RKO (cell line): Measurements from ENCODE around the gene HS2ST1.

Experiments
- DNase-seq: peaks from one replicate; pipeline ENCODE4 v3.0.0-alpha.2; 2016; ENCODE audit warnings: low spot score

HS2ST1 gene

GRCh38 chr1:87141556-87141955, 227.1 kb downstream of the HS2ST1 start:
- no peak for DNase-seq

- no peak for DNase-seq
These were observed 229.1 kb downstream of the HS2ST1 start for GRCh38 chr1:87143413-87144135.

GRCh38 chr1:87144316-87144895, 230.0 kb downstream of the HS2ST1 start:
- DNase-seq, result no peak

- DNase-seq, result no peak
These were observed 230.5 kb downstream of the HS2ST1 start for GRCh38 chr1:87144981-87145380.

GRCh38 chr1:87146538-87146937, 232.1 kb downstream of the HS2ST1 start:
- no peak for DNase-seq

- DNase-seq, result no peak
These were observed 232.6 kb downstream of the HS2ST1 start for GRCh38 chr1:87146986-87147385.

- no peak for DNase-seq
These were observed 233.4 kb downstream of the HS2ST1 start for GRCh38 chr1:87147851-87148250.

GRCh38 chr1:87148661-87149060, 234.2 kb downstream of the HS2ST1 start:
- no peak for DNase-seq

- no peak for DNase-seq
These were observed 235.0 kb downstream of the HS2ST1 start for GRCh38 chr1:87149241-87150041.

- no peak for DNase-seq
These were observed 235.7 kb downstream of the HS2ST1 start for GRCh38 chr1:87150143-87150542.

GRCh38 chr1:87151500-87152421, 237.3 kb downstream of the HS2ST1 start:
- no peak for DNase-seq

GRCh38 chr1:87154384-87154783, 239.9 kb downstream of the HS2ST1 start:
- DNase-seq, result no peak

- no peak for DNase-seq
These were observed 240.7 kb downstream of the HS2ST1 start for GRCh38 chr1:87155170-87155569.

- DNase-seq, result no peak
These were observed 241.2 kb downstream of the HS2ST1 start for GRCh38 chr1:87155648-87156047.

GRCh38 chr1:87156124-87156523, 241.7 kb downstream of the HS2ST1 start:
- no peak for DNase-seq

GRCh38 chr1:87159378-87159915, 245.0 kb downstream of the HS2ST1 start:
- no peak for DNase-seq
